ENCODE data around the gene DPP3.

DNA sequence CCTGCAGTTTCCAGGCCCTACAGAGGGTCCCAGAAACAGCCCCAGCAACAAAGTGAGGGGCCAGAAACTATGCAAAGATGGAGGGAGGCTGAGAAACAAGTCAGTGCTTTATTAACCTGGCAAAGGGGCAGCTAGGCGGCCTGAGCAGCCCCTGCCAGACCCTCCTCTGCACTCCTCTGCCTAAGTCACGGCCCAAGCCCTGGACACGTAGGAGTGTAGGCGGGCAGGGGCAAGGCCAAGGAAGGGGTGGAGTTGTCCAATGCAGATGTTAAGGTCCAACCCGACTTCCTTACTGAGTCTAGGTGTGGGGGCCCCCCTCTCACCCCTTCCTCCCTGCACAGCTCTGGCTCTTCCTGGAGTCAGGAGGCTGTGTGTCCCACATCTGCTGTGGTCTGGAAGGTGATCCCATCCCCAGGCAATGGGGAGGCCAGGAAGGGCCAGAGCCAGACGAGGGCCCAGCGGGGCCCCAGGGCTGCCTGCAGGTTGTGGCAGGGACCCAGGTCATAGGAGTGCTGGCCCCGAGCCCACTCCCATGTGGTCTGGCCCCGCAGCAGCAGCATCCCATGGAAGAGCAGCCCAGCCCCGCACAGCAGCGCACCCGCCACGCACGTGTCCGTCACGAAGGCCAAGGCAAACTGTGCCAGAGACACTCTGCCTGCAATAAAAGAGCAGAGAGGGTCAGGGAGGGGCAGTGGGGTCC, 59.1 kb downstream of the DPP3 start:
- TF ChIP-seq POLR2A (IDR thresholded peaks at IDR 0.05; ENCODE audit: low read depth, low read length) (no peak), RCOR1 (IDR thresholded peaks at IDR 0.05; ENCODE audit: insufficient replicate concordance, low read length) (no peak), RFX5 (IDR thresholded peaks at IDR 0.05; ENCODE audit: low read depth, low read length) (no peak), BHLHE40 (IDR thresholded peaks at IDR 0.05; ENCODE audit: low read depth, low read length) (no peak), SMC3 (IDR thresholded peaks at IDR 0.05; ENCODE audit: low read depth, low read length) (no peak), MAFK (IDR thresholded peaks at IDR 0.05; ENCODE audit: low read depth, low read length) (no peak), MAZ (IDR thresholded peaks at IDR 0.05; ENCODE audit: borderline replicate concordance, low read depth, low read length) (no peak), MXI1 (IDR thresholded peaks at IDR 0.05; ENCODE audit: borderline replicate concordance, low read depth, low read length) (no peak), CEBPB (IDR thresholded peaks at IDR 0.05; ENCODE audit: low read depth, low read length) (no peak), FOS (IDR thresholded peaks at IDR 0.05; ENCODE audit: low read depth, low read length) (no peak)
- TF ChIP-seq, protein P1, sequence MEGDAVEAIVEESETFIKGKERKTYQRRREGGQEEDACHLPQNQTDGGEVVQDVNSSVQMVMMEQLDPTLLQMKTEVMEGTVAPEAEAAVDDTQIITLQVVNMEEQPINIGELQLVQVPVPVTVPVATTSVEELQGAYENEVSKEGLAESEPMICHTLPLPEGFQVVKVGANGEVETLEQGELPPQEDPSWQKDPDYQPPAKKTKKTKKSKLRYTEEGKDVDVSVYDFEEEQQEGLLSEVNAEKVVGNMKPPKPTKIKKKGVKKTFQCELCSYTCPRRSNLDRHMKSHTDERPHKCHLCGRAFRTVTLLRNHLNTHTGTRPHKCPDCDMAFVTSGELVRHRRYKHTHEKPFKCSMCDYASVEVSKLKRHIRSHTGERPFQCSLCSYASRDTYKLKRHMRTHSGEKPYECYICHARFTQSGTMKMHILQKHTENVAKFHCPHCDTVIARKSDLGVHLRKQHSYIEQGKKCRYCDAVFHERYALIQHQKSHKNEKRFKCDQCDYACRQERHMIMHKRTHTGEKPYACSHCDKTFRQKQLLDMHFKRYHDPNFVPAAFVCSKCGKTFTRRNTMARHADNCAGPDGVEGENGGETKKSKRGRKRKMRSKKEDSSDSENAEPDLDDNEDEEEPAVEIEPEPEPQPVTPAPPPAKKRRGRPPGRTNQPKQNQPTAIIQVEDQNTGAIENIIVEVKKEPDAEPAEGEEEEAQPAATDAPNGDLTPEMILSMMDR (conservative IDR thresholded peaks at IDR 0.05; ENCODE audit: low read depth, low read length), result no peak
- TF ChIP-seq, protein P2, sequence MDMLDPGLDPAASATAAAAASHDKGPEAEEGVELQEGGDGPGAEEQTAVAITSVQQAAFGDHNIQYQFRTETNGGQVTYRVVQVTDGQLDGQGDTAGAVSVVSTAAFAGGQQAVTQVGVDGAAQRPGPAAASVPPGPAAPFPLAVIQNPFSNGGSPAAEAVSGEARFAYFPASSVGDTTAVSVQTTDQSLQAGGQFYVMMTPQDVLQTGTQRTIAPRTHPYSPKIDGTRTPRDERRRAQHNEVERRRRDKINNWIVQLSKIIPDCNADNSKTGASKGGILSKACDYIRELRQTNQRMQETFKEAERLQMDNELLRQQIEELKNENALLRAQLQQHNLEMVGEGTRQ (IDR thresholded peaks at IDR 0.05; ENCODE audit: low read depth, low read length), result no peak
- TF ChIP-seq, protein P3, sequence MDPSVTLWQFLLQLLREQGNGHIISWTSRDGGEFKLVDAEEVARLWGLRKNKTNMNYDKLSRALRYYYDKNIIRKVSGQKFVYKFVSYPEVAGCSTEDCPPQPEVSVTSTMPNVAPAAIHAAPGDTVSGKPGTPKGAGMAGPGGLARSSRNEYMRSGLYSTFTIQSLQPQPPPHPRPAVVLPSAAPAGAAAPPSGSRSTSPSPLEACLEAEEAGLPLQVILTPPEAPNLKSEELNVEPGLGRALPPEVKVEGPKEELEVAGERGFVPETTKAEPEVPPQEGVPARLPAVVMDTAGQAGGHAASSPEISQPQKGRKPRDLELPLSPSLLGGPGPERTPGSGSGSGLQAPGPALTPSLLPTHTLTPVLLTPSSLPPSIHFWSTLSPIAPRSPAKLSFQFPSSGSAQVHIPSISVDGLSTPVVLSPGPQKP (IDR thresholded peaks at IDR 0.05; ENCODE audit: borderline replicate concordance, low read depth, low read length), result no peak

Measured in IMR-90 (cell line).